ENCODE results near the gene CSF3. TPM values are rescaled to one million over a fixed set of nuclear protein-coding genes. Genes with fewer than 3 reads are reported as not detected.

Gene CSF3
- total RNA-seq, 2 experiments from 2014 or later = not detected

DNA sequence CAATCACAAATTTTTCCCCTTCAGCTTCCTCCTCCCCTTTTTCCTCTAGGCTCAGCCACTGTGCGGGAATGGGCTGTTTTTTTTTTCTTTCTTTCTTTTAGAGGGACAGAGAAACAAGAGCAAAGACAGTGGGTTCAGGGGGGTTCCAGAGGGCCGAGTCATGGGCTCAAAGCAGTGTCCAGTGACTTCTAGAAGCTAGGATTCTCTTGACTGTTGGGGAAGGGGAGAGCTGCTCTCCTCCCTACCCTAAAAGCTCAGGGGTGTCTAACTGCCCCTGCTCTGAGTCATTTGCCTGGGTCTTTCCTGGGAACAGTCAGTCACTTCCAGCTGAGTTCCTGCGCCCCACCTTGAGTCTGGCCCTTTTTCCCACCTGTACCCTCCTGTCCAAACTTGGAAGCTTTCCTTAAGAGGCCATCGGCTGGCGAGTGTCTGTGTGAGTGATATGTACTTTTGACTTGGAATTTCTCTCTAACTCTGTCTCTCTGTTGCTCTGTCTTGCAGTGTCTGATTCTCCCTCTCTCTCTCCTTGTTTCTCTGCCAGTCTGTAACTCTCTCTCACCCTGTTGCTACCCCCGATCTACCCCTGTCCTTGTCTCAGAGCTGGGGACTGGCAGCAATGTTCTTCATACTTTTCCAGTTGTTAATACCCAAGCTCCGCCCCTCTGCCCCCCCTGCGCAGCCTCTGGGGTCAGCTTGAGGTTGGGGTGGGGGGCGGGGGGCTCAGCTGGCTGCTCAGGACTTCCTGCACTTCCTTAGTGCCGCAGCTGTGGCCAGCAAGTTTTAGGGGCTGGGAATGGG lies 49.9 kb downstream of the CSF3 start:
- Mint-ChIP-seq H3K4me3 (no peak overlapping the region), H3K27ac (peak overlapping the region; percentile 56), H3K4me1 (ENCODE audit: low read depth) (peaks cover 64% of the 10 kb centered on the region), H3K9me3 (no peaks in the 10 kb centered on the region), H3K27me3 (peaks cover 3% of the 10 kb centered on the region), H3K36me3 (no peaks in the 10 kb centered on the region)
- ChIA-PET POLR2A (interaction anchor here (0.5 kb wide), 1 partner anchor 304 kb away, joined by 3 read pairs; no protein-coding TSS in a partner anchor), CTCF (interaction anchor here (0.7 to 6.2 kb wide), 9 partner anchors 10 to 137 kb away, joined by 3 to 156 read pairs (median 4); partner anchors contain the start of gene MED24)
- intact Hi-C loops (cut with micrococcal nuclease) = no loop called here
- DNase-seq = no peak

DNA sequence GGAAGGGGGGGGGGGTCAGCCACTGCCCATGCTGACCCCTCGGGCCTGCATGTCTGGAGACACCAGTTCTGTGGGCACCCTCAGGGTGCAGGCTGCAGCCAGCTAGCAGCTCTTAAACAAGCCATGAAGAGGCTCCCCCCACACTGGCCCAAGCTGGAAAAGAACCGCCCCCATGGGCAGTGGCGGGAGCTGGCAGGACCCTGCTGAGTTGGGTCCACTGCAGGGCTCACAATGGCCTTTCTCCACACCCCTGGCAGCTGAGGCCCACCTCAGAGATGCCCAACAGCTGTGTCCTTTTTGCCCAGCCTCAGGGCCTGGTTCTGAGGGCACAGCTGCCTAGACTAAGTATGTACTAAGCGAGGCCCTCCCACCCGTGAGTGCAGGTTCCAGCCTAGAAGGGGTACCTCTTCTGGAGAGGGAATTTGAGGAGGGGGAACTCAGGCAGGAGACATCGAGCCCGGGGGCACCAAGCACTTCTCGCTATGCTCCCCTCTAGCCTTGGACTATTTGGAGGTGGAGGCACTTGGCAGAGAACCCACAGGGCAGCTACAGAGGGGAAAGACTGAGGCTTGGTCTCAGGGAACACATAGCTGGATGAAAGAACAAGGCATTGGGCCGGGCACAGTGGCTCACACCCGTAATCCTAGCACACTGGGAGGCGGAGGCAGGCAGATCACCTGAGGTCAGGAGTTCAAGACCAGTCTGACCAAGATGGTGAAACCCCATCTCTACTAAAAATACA lies 50.7 kb downstream of the CSF3 start:
- CTCF ChIA-PET = interaction anchor here (0.6 to 6.2 kb wide), 10 partner anchors 9 to 126 kb away, joined by 3 to 156 read pairs (median 4); no protein-coding TSS in a partner anchor
- POLR2A ChIA-PET = interaction anchor here (0.5 to 1.4 kb wide), 2 partner anchors 11 to 72 kb away, joined by 3 read pairs; no protein-coding TSS in a partner anchor
- Mint-ChIP-seq H3K4me1 (ENCODE audit: low read depth) (peaks cover 68% of the 10 kb centered on the region), H3K27me3 (peaks cover 2% of the 10 kb centered on the region), H3K4me3 (no peak overlapping the region), H3K36me3 (no peaks in the 10 kb centered on the region), H3K9me3 (no peaks in the 10 kb centered on the region), H3K27ac (no peak overlapping the region)
- no peak for DNase-seq
- intact Hi-C loops (cut with micrococcal nuclease) = no loop called here

Small RNAs within 50 kb of the gene (microRNA-seq; reads per million reads assigned to microRNA genes)
- gene MIR6884 (ENCODE audit: borderline microRNAs expressed, borderline number of aligned reads, borderline replicate concordance) = not detected

Other genes starting within 250 kb of the CSF3 start
- 10 to 100 TPM; 51.2 to 52.0 TPM for gene IKZF3, start 151.1 kb upstream of the CSF3 start, total RNA-seq
- gene ZPBP2, start 147.2 kb upstream of the CSF3 start, total RNA-seq = 1 to 10 TPM in 1 of 2 experiments, under 1 TPM in 1; 0.61 to 1.0 TPM
- 10 to 100 TPM; 26.4 to 30.2 TPM for gene GSDMB, start 96.8 kb upstream of the CSF3 start, total RNA-seq
- gene ORMDL3, start 87.8 kb upstream of the CSF3 start, total RNA-seq = 10 to 100 TPM; 53.7 to 58.3 TPM
- not detected for gene LRRC3C, start 87.7 kb upstream of the CSF3 start, total RNA-seq
- under 1 TPM; 0.64 to 0.87 TPM for gene GSDMA, start 52.4 kb upstream of the CSF3 start, total RNA-seq
- 100 to 1,000 TPM; 120 to 124 TPM for gene PSMD3, start 34.6 kb upstream of the CSF3 start, total RNA-seq
- 10 to 100 TPM; 89.2 to 99.9 TPM for gene MED24, start 39.0 kb downstream of the CSF3 start, total RNA-seq
- 10 to 100 TPM; 12.5 to 13.4 TPM for gene THRA, start 47.5 kb downstream of the CSF3 start, total RNA-seq
- gene NR1D1, start 85.1 kb downstream of the CSF3 start, total RNA-seq = 1 to 10 TPM; 6.7 to 7.3 TPM
- gene MSL1, start 106.5 kb downstream of the CSF3 start, total RNA-seq = 10 to 100 TPM; 77.9 to 80.6 TPM
- gene CASC3, start 125.1 kb downstream of the CSF3 start, total RNA-seq = 100 to 1,000 TPM in 1 of 2 experiments, 10 to 100 TPM in 1; 96.1 to 102 TPM
- gene RAPGEFL1, start 162.0 kb downstream of the CSF3 start, total RNA-seq = 1 to 10 TPM; 4.9 to 6.1 TPM
- gene WIPF2, start 203.9 kb downstream of the CSF3 start, total RNA-seq = 10 to 100 TPM; 19.0 to 20.6 TPM